GM12875 (cell line): Measurements from ENCODE around the gene NOD2.

Experiments used
- H3K4me3 ChIP-seq: one replicate; pipeline ENCODE4 v1.5.1; 2011; ENCODE audit warnings: low read depth, low read length, control low read depth
- TF ChIP-seq, protein P1 (sequence below): IDR thresholded peaks from 2 replicates; pipeline ENCODE4 v1.5.1; 2011; ENCODE audit warnings: low read depth, mild to moderate bottlenecking, control low read depth, inconsistent platforms, low read length, moderate library complexity, borderline replicate concordance; ENCODE audit not compliant: insufficient read depth

Gene NOD2

DNA sequence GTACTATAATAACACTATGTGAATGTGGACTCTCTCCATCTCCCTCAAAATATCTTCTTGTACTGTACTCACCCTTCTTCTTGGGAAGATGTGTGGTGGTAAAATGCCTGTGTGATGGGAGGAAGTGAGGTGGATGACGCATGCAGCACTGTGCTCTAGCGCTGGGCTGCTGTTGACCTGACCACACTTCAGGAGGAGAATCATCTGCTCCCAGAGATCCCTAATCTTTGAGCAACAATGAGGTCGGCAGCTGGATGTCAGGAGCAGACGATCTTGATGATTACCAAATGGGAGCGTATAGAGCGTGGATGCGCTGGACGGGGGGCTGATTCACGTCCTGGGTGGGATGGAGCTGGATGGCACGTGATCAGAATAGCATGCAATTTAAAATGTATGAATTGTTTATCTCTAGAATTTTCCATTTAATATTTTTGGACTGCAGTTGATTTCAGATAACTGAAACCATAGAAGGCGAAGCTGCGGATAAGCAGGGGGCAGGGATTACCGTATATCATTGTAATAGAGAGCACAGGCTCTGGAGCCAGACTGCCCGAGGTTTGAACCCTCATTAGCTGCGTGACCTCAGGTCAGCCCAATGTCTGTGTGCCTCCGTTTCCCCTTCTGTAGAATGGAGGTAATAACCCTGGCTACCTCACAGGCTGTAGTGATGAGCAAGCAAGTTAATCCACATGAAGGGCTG is 24.8 kb downstream of the NOD2 start:
- no peak overlapping the region for H3K4me3 ChIP-seq
- TF ChIP-seq, protein P1, sequence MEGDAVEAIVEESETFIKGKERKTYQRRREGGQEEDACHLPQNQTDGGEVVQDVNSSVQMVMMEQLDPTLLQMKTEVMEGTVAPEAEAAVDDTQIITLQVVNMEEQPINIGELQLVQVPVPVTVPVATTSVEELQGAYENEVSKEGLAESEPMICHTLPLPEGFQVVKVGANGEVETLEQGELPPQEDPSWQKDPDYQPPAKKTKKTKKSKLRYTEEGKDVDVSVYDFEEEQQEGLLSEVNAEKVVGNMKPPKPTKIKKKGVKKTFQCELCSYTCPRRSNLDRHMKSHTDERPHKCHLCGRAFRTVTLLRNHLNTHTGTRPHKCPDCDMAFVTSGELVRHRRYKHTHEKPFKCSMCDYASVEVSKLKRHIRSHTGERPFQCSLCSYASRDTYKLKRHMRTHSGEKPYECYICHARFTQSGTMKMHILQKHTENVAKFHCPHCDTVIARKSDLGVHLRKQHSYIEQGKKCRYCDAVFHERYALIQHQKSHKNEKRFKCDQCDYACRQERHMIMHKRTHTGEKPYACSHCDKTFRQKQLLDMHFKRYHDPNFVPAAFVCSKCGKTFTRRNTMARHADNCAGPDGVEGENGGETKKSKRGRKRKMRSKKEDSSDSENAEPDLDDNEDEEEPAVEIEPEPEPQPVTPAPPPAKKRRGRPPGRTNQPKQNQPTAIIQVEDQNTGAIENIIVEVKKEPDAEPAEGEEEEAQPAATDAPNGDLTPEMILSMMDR = no peak

DNA sequence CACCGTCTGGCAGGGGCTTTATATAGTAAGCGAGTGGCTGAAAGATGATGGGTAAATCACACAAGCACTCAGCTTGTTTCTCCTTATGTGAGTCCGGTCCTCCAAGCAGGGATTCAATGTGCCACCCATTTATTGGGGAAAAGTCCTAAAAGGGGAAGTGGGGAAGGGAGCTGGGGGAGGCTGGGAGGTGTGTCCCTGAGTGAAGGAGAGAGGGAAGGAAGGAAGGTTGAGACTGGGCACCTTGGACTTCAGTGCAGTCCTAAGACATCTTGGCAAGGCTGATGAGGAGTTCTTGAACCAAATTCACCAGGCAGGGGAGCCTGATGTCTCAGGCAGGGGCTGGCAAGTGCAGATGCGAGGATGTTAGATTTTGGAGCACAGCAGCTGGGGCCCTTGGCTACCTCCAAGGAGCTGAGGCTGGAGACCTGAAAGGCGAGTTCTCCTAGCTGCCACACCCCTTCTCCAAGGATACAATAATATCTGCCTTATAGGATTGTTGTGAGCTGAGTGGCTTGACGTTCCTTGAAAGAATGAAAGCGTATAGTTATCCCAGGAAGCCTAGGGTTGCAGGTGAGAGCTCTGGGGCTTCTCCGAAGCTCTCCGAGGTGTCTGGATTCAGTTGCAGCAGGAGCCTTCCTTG is 25.5 kb downstream of the NOD2 start:
- TF ChIP-seq, protein P1 = no peak
- no peak overlapping the region for H3K4me3 ChIP-seq

DNA sequence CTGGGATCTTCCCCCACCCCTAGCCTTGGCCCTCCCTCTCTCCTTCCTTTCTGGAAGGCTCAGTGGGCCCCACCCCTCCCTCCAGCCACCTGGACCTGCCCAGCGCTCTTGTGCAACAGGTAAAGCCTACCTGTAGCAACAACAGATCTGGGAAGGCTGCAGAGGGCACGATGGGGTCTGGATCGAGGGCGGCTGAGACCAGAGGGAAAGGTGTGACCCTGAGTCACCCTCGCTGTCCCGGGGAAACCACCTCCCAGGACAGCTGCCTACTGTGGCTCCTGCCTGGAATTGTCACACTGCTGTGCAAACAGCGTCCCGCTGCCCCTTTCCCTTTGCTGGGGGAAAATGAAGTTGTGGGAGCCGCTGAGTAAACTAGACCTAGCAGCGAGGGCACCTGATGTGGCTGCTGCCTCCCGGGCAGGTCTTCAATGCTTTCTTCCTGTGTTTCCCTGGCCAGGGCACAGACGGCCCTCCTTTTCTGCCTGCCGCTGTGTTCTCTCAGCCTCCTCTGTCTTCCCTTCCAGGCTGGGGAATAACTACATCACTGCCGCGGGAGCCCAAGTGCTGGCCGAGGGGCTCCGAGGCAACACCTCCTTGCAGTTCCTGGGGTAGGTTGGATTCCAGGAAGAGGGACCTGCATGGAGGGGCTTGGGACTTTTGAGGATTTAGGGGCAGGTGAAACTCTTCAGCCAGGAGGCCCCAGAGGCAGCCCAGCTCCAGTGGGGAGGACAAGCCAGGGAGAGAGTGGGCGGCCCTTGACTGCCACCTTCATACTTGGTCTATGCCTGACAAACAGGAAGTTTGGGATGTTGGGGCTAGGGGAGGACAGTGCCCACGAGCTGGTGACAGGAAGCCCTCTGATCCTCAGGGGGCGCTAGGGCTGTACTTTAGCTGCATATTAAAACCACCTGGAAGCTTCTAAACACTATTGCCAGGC is 26.3 kb downstream of the NOD2 start:
- H3K4me3 ChIP-seq = no peak overlapping the region
- TF ChIP-seq, protein P1 = no peak

DNA sequence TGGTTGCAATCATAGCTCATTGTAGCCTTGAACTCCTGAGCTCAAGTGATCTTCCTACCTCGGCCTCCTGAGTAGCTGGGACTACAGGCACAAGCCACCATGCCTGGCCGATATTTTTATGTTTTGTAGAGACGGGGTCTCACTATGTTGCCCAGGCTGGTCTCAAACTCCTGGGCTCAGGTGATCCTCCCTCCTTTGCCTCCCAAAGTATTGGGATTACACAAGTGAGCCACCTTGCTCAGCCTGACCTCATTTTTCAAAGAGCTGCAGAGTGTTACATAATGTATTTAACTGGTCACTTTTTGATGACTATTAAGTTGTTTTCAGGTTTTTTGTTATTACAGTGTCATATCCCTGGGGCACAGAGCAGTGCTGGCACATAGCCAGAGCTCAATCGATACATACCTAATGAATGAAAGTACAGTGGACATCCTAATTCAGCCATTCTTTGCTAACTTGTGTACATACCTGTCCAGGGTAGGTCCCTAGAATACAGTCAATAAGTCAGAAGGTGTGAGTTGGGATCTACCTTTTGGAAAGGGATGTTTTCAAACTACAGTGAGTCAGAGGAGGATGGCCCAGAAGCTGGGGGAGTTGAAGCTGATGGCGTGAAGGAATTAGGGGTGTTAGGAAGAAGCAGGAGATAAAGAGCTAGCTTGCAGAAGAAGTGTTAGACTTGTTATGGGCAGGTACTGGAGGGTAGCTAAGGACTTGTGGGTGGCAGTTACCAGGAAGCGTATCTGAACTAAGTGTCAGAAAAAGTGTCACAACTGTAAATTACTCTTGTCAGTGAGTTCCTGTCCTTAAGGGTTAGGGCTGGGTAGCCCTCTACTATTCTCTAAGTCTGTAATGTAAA is 28.4 kb downstream of the NOD2 start:
- no peak overlapping the region for H3K4me3 ChIP-seq
- TF ChIP-seq, protein P1 = no peak

GRCh38 chr16:50722405-50722737 is 29.0 kb downstream of the NOD2 start:
- TF ChIP-seq, protein P1 = no peak
- H3K4me3 ChIP-seq = no peak overlapping the region

- TF ChIP-seq, protein P1 = no peak
- no peak overlapping the region for H3K4me3 ChIP-seq
These were observed 29.6 kb downstream of the NOD2 start for GRCh38 chr16:50722960-50723359.
